ENCODE results near the gene SLC30A7.
"Not testable (repeated sequence)": the region's sequence is repeated elsewhere in the genome, so short reads cannot be mapped to it uniquely, and the experiment has no call there.

DNA sequence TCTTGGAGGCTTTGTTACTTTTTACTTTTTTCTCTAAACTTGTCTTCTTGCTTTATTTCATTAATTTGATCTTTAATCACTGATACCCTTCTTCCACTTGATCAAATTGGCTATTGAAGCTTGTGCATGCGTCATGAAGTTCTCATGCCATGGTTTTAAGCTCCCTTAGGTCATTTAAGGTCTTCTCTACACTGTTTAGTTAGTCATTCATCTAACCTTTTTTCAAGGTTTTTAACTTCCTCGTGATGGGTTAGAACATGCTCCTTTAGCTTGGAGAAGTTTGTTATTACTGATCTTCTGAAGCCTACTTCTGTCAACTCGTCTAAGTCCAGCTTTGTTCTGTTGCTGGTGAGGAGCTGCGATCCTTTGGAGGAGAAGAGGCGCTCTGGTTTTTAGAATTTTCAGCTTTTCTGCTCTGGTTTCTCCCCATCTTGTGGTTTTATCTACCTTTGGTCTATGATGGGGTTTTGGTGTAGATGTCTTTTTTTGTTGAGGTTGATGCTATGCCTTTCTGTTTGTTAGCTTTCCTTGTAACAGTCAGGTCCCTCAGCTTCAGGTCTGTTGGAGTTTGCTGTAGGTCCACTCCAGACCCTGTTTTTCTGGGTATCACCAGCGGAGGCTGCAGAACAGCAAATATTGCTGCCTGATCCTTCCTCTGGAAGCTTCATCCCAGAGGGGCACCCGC is 53.0 kb downstream of the SLC30A7 start:
- TF ChIP-seq, protein P1, sequence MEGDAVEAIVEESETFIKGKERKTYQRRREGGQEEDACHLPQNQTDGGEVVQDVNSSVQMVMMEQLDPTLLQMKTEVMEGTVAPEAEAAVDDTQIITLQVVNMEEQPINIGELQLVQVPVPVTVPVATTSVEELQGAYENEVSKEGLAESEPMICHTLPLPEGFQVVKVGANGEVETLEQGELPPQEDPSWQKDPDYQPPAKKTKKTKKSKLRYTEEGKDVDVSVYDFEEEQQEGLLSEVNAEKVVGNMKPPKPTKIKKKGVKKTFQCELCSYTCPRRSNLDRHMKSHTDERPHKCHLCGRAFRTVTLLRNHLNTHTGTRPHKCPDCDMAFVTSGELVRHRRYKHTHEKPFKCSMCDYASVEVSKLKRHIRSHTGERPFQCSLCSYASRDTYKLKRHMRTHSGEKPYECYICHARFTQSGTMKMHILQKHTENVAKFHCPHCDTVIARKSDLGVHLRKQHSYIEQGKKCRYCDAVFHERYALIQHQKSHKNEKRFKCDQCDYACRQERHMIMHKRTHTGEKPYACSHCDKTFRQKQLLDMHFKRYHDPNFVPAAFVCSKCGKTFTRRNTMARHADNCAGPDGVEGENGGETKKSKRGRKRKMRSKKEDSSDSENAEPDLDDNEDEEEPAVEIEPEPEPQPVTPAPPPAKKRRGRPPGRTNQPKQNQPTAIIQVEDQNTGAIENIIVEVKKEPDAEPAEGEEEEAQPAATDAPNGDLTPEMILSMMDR (IDR thresholded peaks at IDR 0.05), result not testable (repeated sequence)
- TF ChIP-seq POLR2A (IDR thresholded peaks at IDR 0.05), result not testable (repeated sequence)

Data from lower leg skin (tissue), 3 donors.